Small intestine (tissue), 7 donors: ENCODE data around the gene HTRA3. TPM values are rescaled to one million over a fixed set of nuclear protein-coding genes. Genes with fewer than 3 reads are reported as not detected.
A peak's percentile ranks its signal among the peaks of the same experiment; 100 is the strongest.

Experiments used
- DNase-seq, 2 donors: peaks; one replicate each; pipeline versions ENCODE4 v3.0.0 to v3.0.0-alpha.2; 2013
- FAIRE-seq: peaks from 2 replicates; lab custom pipeline; 2012; peaks lifted over from hg19 to GRCh38; lab: Jason Lieb, UNC
- H3K27ac ChIP-seq, 3 donors: one replicate each; pipeline ENCODE4 v1.5.1; 2013; ENCODE audit warnings: low read length in 2 of 3, mild to moderate bottlenecking in 2 of 3, control low read depth in 1 of 3, inconsistent platforms in 1 of 3, low read depth in 1 of 3, moderate library complexity in 1 of 3
- H3K27me3 ChIP-seq, 3 donors: one replicate each; pipeline ENCODE4 v1.6.1; 2013; ENCODE audit warnings: low read length in 3 of 3, inconsistent platforms in 1 of 3; ENCODE audit not compliant: control insufficient read depth in 3 of 3, insufficient read depth in 3 of 3
- H3K36me3 ChIP-seq, 3 donors: one replicate each; pipeline ENCODE4 v1.6.1; 2013; ENCODE audit warnings: low read length in 3 of 3, inconsistent platforms in 1 of 3, low read depth in 1 of 3, mild to moderate bottlenecking in 1 of 3, moderate library complexity in 1 of 3; ENCODE audit not compliant: control insufficient read depth in 3 of 3, insufficient read depth in 2 of 3
- H3K4me1 ChIP-seq, 3 donors: one replicate each; pipeline ENCODE4 v1.6.1; 2013; ENCODE audit warnings: low read length in 2 of 3, inconsistent platforms in 1 of 3, low read depth in 1 of 3, mild to moderate bottlenecking in 1 of 3, moderate library complexity in 1 of 3; ENCODE audit not compliant: control insufficient read depth in 3 of 3, insufficient read depth in 2 of 3
- H3K4me3 ChIP-seq, 3 donors: one replicate each; pipeline ENCODE4 v1.5.1; 2013; ENCODE audit warnings: low read length in 3 of 3, control low read depth in 1 of 3, inconsistent platforms in 1 of 3, low read depth in 1 of 3, mild to moderate bottlenecking in 1 of 3, moderate library complexity in 1 of 3
- H3K9me3 ChIP-seq, 2 donors: one replicate each; pipeline ENCODE4 v1.6.1; 2013; ENCODE audit warnings: low read depth in 1 of 2, low read length in 1 of 2; ENCODE audit not compliant: control insufficient read depth in 2 of 2, insufficient read depth in 1 of 2
- WGBS, 3 donors: extraction: QIAGEN DNeasy Blood & Tissue Kit; methylation state at CpG; one replicate each; pipeline ENCODE4 v1.1.7; 2013; 5-methylcytosine and 5-hydroxymethylcytosine counted together
- polyA plus RNA-seq, 4 donors: library from polyadenylated mRNA; stranded (reverse) in 3 of 4; unstranded in 1 of 4; fragments of 200-250 nt in 3 of 4; fragments of 120-200 nt in 1 of 4; gene quantifications; one replicate each; pipeline versions ENCODE4 v1.2.1 to v1.2.3, GENCODE V29; 2013
- donor health status: healthy with polysubstance abuse.
- donor health status: control.
- donor health status: control.
- donor health status: Bipolar disorder and iron deficiency.
- donor health status: healthy.

Gene HTRA3
- polyA plus RNA-seq, 4 donors: 0.67 to 13.2 (median 6.1) TPM

GRCh38 chr4:8301851-8302730 lies 32.5 kb downstream of the HTRA3 start:
- 93 to 94% (median 94%) methylated on average over 22 of the region's 22 CpGs for WGBS, 3 donors
- FAIRE-seq: no peak

GRCh38 chr4:8303081-8303480 lies 33.5 kb downstream of the HTRA3 start:
- FAIRE-seq: no peak

More at GRCh38 chr4:8301851-8302730, 32.5 kb downstream of the HTRA3 start:
- no peaks in the 10 kb centered on the region for H3K9me3 ChIP-seq
- no peaks in the 10 kb centered on the region for H3K27me3 ChIP-seq
- H3K4me3 ChIP-seq: no peak overlapping the region
- H3K27ac ChIP-seq: no peak overlapping the region
- no peaks in the 10 kb centered on the region for H3K36me3 ChIP-seq
- no peak for DNase-seq
- H3K4me1 ChIP-seq: no peaks in the 10 kb centered on the region

GRCh38 chr4:8303485-8304281 lies 34.1 kb downstream of the HTRA3 start:
- peak in 1 of 2 donors; percentile 5 for DNase-seq
- 63 to 76% (median 64%) methylated on average over 13 of the region's 13 CpGs for WGBS, 3 donors
- FAIRE-seq: no peak

More at GRCh38 chr4:8303081-8303480, 33.5 kb downstream of the HTRA3 start:
- 53 to 69% (median 57%) methylated on average over 4 of the region's 4 CpGs for WGBS, 3 donors
- Histone ChIP-seq H3K9me3 (no peaks in the 10 kb centered on the region), H3K4me1 (no peaks in the 10 kb centered on the region), H3K4me3 (no peak overlapping the region), H3K27ac (no peak overlapping the region), H3K27me3 (no peaks in the 10 kb centered on the region), H3K36me3 (no peaks in the 10 kb centered on the region)
- DNase-seq: no peak

GRCh38 chr4:8304827-8305695 lies 35.5 kb downstream of the HTRA3 start:
- WGBS, 3 donors: 81 to 84% (median 84%) methylated on average over 14 of the region's 14 CpGs
- FAIRE-seq (no peak), DNase-seq (no peak)
- H3K27ac ChIP-seq: no peak overlapping the region
- no peak overlapping the region for H3K4me3 ChIP-seq
- no peaks in the 10 kb centered on the region for H3K27me3 ChIP-seq
- no peaks in the 10 kb centered on the region for H3K9me3 ChIP-seq
- H3K36me3 ChIP-seq: no peaks in the 10 kb centered on the region
- no peaks in the 10 kb centered on the region for H3K4me1 ChIP-seq

More at GRCh38 chr4:8303485-8304281, 34.1 kb downstream of the HTRA3 start:
- H3K27ac ChIP-seq: no peak overlapping the region
- no peak overlapping the region for H3K4me3 ChIP-seq
- H3K4me1 ChIP-seq: no peaks in the 10 kb centered on the region
- H3K27me3 ChIP-seq: no peaks in the 10 kb centered on the region
- H3K9me3 ChIP-seq: no peaks in the 10 kb centered on the region
- no peaks in the 10 kb centered on the region for H3K36me3 ChIP-seq

GRCh38 chr4:8305851-8306471 lies 36.4 kb downstream of the HTRA3 start:
- Histone ChIP-seq H3K27me3 (no peaks in the 10 kb centered on the region), H3K27ac (no peak overlapping the region), H3K9me3 (no peaks in the 10 kb centered on the region), H3K36me3 (no peaks in the 10 kb centered on the region), H3K4me1 (no peaks in the 10 kb centered on the region), H3K4me3 (no peak overlapping the region)
- DNase-seq (no peak), FAIRE-seq (no peak)
- WGBS, 3 donors: 76 to 81% (median 78%) methylated on average over 30 to 35 of the region's 35 CpGs

GRCh38 chr4:8306511-8307021 lies 37.0 kb downstream of the HTRA3 start:
- Histone ChIP-seq H3K27me3 (no peaks in the 10 kb centered on the region), H3K4me1 (no peaks in the 10 kb centered on the region), H3K36me3 (no peaks in the 10 kb centered on the region), H3K27ac (no peak overlapping the region), H3K4me3 (no peak overlapping the region), H3K9me3 (no peaks in the 10 kb centered on the region)
- DNase-seq: no peak
- FAIRE-seq: no peak
- WGBS, 3 donors: 55 to 62% (median 61%) methylated on average over 13 to 16 of the region's 16 CpGs

GRCh38 chr4:8307121-8307520 lies 37.6 kb downstream of the HTRA3 start:
- H3K9me3 ChIP-seq: peaks cover 0 to under 1% of the 10 kb centered on the region in 2 donors
- no peak overlapping the region for H3K27ac ChIP-seq
- H3K4me1 ChIP-seq: no peaks in the 10 kb centered on the region
- no peaks in the 10 kb centered on the region for H3K36me3 ChIP-seq
- no peak for DNase-seq
- no peaks in the 10 kb centered on the region for H3K27me3 ChIP-seq
- WGBS, 3 donors: 69 to 79% (median 76%) methylated on average over 11 of the region's 11 CpGs
- no peak overlapping the region for H3K4me3 ChIP-seq
- no peak for FAIRE-seq
